HFFc6 (cell line): ENCODE data around the gene LENG8. TPM values are rescaled to one million over a fixed set of nuclear protein-coding genes. Genes with fewer than 3 reads are reported as not detected.

Source experiments
- DNase-seq: peaks from one replicate; pipeline ENCODE4 v3.0.0-alpha.2; 2018
- H3K27ac Mint-ChIP-seq: 2 replicates; pipeline ENCODE4 v1.8.0; 2020; ENCODE audit warnings: mild to moderate bottlenecking, mixed read lengths
- H3K27me3 Mint-ChIP-seq: 2 replicates; pipeline ENCODE4 v1.8.0; 2021; ENCODE audit warnings: mild to moderate bottlenecking, moderate library complexity, mixed read lengths; ENCODE audit not compliant: insufficient read depth
- H3K36me3 Mint-ChIP-seq: 2 replicates; pipeline ENCODE4 v1.8.0; 2021; ENCODE audit warnings: low read depth, mixed read lengths
- H3K4me1 Mint-ChIP-seq: 2 replicates; pipeline ENCODE4 v1.8.0; 2020; ENCODE audit warnings: low read depth, mixed read lengths
- H3K4me3 Mint-ChIP-seq: 2 replicates; pipeline ENCODE4 v1.8.0; 2020; ENCODE audit warnings: mild to moderate bottlenecking, moderate library complexity, mixed read lengths
- H3K9me3 Mint-ChIP-seq: 2 replicates; pipeline ENCODE4 v1.8.0; 2020; ENCODE audit warnings: mild to moderate bottlenecking, mixed read lengths
- CTCF ChIP-seq: fragments of 200-600 bp; sonication (generic); IDR thresholded peaks from 2 replicates; pipeline ENCODE4 v1.5.0; 2021; ENCODE audit warnings: antibody characterized with exemption, mild to moderate bottlenecking
- total RNA-seq, 6 experiments: library from RNA; stranded (reverse); fragmentation: NEBNext Ultra II Directional; extraction: Animal tissue kit (Norgen Biotek cat#: 25700); gene quantifications; 2 replicates in 1 of 6; 3 replicates in 5 of 6; pipeline ENCODE4 v1.2.3, GENCODE V29; 2021

Gene LENG8
- total RNA-seq, 6 experiments from 2014 or later: 70.7 to 76.5 (median 74.0) TPM

DNA sequence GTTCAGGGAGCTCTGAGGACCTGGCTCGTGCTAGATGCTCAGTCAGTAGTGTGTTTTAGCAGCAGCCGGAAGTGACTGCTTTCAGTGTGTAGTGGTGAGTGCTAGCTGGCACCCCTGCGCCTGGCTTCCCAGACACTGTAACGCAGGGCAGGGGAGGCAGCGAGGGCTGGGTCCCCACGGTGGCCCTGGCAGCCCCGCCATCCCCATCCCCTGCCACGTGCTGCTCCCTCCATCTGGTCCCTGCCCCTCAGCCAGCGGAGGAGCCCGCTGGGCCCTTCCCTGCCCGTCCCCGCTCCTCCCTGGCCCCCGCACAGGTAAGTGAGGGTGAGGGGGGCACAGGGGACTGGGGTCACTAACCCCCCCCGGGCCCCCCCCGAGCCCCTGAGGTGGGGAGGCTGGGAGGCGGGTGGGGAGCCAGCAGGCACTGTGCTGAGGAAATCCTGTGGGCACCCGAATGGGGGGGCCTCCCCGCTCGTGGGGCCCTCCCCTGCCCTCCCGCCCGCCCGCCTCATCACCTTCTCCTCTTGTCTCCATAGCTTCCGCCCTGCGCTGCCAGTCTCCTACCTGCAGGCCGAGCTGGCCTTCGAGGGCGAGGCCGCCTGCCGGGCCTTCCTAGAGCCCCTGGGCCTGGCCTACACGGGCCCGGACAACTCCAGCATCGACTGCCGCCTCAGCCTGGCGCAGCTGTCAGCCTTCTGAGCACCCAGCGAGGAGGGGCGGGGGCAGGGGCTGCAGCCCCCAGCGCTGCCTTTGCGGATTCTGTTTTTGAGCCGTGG is 11.4 kb downstream of the LENG8 start:
- H3K36me3 Mint-ChIP-seq: peaks cover 32% of the 10 kb centered on the region
- peaks cover 9% of the 10 kb centered on the region for H3K9me3 Mint-ChIP-seq
- TF ChIP-seq CTCF: no peak
- H3K4me3 Mint-ChIP-seq: no peak overlapping the region
- 0 out of 2 replicates have a peak overlapping the region, but pooled peaks have one; percentile 68 for H3K27ac Mint-ChIP-seq
- peaks cover 36% of the 10 kb centered on the region for H3K27me3 Mint-ChIP-seq
- peaks cover 34% of the 10 kb centered on the region for H3K4me1 Mint-ChIP-seq
- DNase-seq: no peak

DNA sequence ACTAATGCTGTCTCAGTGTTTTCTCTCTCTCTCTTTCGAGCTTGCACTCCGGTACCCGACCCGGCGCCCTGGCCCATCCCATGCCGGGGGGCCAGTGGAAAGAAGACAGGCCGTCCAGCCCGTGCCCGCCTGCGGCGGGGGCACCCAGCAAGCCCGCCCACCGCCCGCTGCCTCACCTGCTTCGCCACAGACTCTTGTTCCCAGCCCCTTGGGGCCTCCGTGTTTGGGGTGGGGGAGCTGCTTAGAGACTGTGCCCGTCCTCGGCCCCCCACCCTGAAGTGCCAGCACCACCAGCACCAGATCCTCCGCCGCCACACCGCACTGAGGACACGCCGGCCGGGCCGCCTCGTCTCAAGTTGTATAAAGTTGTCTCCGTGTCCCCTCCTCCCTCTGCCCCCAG is 12.2 kb downstream of the LENG8 start:
- Mint-ChIP-seq H3K27me3 (peaks cover 38% of the 10 kb centered on the region), H3K36me3 (peaks cover 37% of the 10 kb centered on the region), H3K27ac (peak overlapping the region; percentile 69), H3K9me3 (peaks cover 9% of the 10 kb centered on the region), H3K4me1 (peaks cover 34% of the 10 kb centered on the region), H3K4me3 (0 out of 2 replicates have a peak overlapping the region, but pooled peaks have one; percentile 71)
- no peak for DNase-seq
- no peak for TF ChIP-seq CTCF

- DNase-seq: no peak
- H3K9me3 Mint-ChIP-seq: peaks cover 9% of the 10 kb centered on the region
- peak overlapping the region; percentile 71 for H3K4me3 Mint-ChIP-seq
- H3K27ac Mint-ChIP-seq: peak overlapping the region; percentile 69
- peaks cover 37% of the 10 kb centered on the region for H3K36me3 Mint-ChIP-seq
- no peak for TF ChIP-seq CTCF
- peaks cover 34% of the 10 kb centered on the region for H3K4me1 Mint-ChIP-seq
- peaks cover 36% of the 10 kb centered on the region for H3K27me3 Mint-ChIP-seq
These were observed 12.6 kb downstream of the LENG8 start for GRCh38 chr19:54461613-54462012.

- Mint-ChIP-seq H3K4me1 (peaks cover 34% of the 10 kb centered on the region), H3K27me3 (peaks cover 36% of the 10 kb centered on the region), H3K27ac (peak overlapping the region; percentile 69), H3K4me3 (peak overlapping the region; percentile 71), H3K9me3 (peaks cover 9% of the 10 kb centered on the region), H3K36me3 (peaks cover 37% of the 10 kb centered on the region)
- TF ChIP-seq CTCF: no peak
- DNase-seq: no peak
These were observed 13.2 kb downstream of the LENG8 start for GRCh38 chr19:54462047-54462654.

DNA sequence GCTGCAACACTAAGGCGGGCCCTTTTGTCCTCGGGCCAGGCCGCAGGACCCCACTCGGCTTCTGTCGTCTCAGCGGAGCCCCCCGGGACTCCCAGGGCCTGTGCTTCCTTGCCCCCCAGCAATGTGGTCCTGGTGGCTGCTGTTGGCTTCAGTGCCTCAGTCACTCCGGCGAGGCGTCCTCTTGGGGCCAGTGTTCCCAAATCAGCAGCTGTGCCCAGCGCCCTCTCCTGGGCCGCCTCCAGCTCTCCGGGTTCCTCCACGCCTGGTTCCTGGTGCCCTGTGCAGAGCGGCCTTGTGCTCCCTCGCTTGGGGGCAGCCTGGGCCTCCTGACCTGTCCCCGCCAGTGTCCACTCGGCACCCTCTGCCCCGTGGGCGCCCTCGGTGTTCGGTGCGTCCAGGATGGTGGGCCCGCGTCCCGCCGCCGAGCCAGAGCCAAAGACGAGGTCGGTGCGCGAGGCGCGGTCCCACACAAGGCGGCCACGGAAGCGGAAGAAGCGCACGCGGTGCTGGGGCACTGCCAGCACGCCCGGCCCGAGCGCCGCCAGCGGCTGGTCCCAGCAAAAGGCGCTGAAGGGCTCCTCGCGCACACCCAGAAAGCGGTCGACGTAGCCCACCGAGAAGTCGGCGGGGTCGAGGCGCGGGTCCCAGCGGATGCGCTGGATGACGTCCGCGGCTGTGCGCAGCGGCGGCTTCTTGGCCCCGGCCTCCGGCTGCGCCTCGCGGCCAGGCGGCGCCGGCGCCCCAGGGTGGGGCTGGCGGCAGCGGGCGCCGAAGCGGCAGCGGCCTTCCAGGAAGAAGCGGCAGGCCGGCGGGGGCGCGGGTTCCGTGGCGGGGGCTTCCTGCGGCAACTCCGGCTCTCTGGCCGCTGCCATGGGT is 13.9 kb downstream of the LENG8 start:
- H3K27me3 Mint-ChIP-seq: peaks cover 30% of the 10 kb centered on the region
- H3K36me3 Mint-ChIP-seq: peaks cover 34% of the 10 kb centered on the region
- H3K4me3 Mint-ChIP-seq: peak overlapping the region; percentile 71
- H3K9me3 Mint-ChIP-seq: peaks cover 9% of the 10 kb centered on the region
- peaks cover 34% of the 10 kb centered on the region for H3K4me1 Mint-ChIP-seq
- TF ChIP-seq CTCF: peak; percentile 64
- peak overlapping the region; percentile 96 for H3K27ac Mint-ChIP-seq
- peak; percentile 25 for DNase-seq
